Measurements from ENCODE around the gene PCDHB1.
A peak's percentile ranks its signal among the peaks of the same experiment; 100 is the strongest.
"Not testable (repeated sequence)": the region's sequence is repeated elsewhere in the genome, so short reads cannot be mapped to it uniquely, and the experiment has no call there.

The PCDHB1 gene

GRCh38 chr5:141082228-141082627 lies 31.1 kb downstream of the PCDHB1 start:
- DNase-seq (ENCODE audit: extremely low read depth in 1 of 2, low read depth in 1 of 2), result no peak

- DNase-seq (ENCODE audit: extremely low read depth in 1 of 2, low read depth in 1 of 2), result no peak
These were observed 33.4 kb downstream of the PCDHB1 start for GRCh38 chr5:141084487-141084989.

GRCh38 chr5:141094481-141095262 lies 43.5 kb downstream of the PCDHB1 start, which contains the start of gene PCDHB2:
Gene PCDHB2 (plus strand): TSS chr5:141094615. CDS start chr5:141094791, 176 bp downstream.
- no peak for DNase-seq (ENCODE audit: extremely low read depth in 1 of 2, low read depth in 1 of 2)

DNA sequence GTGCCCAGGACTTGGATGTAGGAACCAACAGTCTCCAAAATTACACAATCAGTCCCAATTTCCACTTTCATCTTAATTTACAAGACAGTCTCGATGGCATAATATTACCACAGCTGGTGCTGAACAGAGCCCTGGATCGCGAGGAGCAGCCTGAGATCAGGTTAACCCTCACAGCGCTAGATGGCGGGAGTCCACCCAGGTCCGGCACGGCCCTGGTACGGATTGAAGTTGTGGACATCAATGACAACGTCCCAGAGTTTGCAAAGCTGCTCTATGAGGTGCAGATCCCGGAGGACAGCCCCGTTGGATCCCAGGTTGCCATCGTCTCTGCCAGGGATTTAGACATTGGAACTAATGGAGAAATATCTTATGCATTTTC lies 44.1 kb downstream of the PCDHB1 start:
- DNase-seq (ENCODE audit: extremely low read depth in 1 of 2, low read depth in 1 of 2), result no peak

GRCh38 chr5:141096181-141096580 lies 45.0 kb downstream of the PCDHB1 start:
- not testable (repeated sequence) for DNase-seq (ENCODE audit: extremely low read depth in 1 of 2, low read depth in 1 of 2)

DNA sequence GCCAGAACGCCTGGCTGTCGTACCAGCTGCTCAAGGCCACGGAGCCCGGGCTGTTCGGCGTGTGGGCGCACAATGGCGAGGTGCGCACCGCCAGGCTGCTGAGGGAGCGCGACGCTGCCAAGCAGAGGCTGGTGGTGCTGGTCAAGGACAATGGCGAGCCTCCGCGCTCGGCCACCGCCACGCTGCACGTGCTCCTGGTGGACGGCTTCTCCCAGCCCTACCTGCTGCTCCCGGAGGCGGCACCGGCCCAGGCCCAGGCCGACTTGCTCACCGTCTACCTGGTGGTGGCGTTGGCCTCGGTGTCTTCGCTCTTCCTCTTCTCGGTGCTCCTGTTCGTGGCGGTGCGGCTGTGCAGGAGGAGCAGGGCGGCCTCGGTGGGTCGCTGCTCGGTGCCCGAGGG lies 45.4 kb downstream of the PCDHB1 start:
- DNase-seq (ENCODE audit: extremely low read depth in 1 of 2, low read depth in 1 of 2), result not testable (repeated sequence)

GRCh38 chr5:141100243-141100805 lies 49.1 kb downstream of the PCDHB1 start, which contains the start of gene PCDHB3:
Gene PCDHB3 (plus strand): TSS chr5:141100473. CDS start chr5:141100650, 177 bp downstream.
- DNase-seq (ENCODE audit: extremely low read depth in 1 of 2, low read depth in 1 of 2), result peak in 1 of 2 donors; percentile 25

DNA sequence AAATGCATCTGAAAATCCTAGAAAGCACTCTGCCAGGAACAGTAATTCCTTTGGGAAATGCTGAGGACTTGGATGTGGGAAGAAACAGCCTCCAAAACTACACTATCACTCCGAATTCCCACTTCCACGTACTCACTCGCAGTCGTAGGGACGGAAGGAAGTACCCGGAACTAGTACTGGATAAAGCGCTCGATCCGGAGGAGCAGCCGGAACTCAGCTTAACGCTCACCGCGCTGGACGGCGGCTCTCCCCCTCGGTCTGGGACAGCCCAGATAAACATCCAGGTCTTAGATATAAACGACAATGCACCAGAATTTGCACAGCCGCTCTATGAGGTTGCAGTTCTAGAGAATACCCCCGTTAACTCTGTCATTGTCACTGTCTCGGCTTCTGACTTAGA lies 49.9 kb downstream of the PCDHB1 start:
- DNase-seq (ENCODE audit: extremely low read depth in 1 of 2, low read depth in 1 of 2), result no peak

DNA sequence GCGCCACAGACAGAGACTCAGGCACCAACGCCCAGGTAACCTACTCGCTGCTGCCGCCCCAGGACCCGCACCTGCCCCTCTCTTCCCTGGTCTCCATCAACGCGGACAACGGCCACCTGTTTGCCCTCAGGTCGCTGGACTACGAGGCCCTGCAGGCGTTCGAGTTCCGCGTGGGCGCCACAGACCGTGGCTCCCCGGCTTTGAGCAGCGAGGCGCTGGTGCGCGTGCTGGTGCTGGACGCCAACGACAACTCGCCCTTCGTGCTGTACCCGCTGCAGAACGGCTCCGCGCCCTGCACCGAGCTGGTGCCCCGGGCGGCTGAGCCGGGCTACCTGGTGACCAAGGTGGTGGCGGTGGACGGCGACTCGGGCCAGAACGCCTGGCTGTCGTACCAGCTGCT lies 50.9 kb downstream of the PCDHB1 start:
- DNase-seq (ENCODE audit: extremely low read depth in 1 of 2, low read depth in 1 of 2), result not testable (repeated sequence)

GRCh38 chr5:141102471-141102870 lies 51.3 kb downstream of the PCDHB1 start:
- DNase-seq (ENCODE audit: extremely low read depth in 1 of 2, low read depth in 1 of 2), result not testable (repeated sequence)

DNA sequence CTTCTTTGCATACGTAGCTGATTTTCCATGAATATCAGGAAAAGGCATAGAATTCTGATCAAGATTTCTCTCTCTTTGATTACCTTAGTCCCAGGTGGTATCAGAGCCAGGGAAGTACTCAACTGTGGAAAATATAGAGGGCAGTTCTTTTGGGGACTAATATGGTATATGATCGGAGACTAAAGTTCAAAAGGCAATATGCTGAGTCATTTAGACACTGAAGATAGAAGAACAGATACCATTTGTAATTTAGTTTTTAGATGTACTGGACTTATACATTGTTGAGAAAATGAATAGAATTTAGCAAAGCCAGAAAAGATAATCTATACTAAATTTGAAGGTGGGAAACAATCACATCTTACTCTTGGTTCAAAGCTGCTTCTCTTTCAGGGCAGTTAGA lies 54.2 kb downstream of the PCDHB1 start:
- DNase-seq (ENCODE audit: extremely low read depth in 1 of 2, low read depth in 1 of 2), result no peak
